NCI-H1105 (cell line): Measurements from ENCODE around the gene OPN3.

Source experiments
- DNase-seq: peaks from one replicate; lab custom pipeline; 2025; lab: John Stamatoyannopoulos, UW

OPN3 gene

DNA sequence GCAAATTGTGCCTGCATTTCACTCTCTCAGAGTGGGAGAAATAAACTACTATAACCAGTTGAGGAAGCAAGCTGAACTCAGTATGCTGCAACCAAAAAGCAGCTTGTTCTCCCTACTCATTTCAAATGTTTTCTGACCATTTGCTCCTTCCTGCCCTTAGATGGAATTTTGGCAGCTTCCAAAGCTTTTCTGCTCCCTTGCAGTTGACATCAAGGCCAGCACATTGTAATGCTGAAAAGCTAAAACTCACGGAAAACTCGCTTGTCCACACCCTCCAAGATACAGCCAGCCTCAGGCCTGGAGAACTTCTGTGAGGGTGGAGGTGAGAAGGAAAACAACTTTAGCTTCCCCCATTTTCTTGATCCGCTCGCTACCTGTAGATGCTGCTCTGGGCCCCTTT, 5.0 kb upstream of the OPN3 start:
- no peak for DNase-seq

DNA sequence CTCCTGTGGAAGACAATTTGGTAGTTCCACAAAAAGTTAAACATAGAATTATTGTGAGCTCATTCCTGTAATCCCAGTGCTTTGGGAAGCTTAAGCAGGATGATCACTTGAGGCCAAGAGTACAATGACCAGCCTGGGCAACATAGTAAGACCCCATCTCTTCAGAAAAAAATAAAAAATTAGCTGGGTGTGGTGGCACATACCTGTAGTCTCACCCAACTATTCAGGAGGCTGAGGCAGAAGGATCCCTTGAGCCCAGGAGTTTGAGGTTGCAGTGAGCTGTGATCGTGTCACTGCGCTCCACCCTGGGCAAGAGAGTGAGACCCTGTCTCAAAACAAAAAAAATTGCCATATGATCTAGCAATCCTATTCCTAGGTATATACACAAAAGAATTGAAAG, 4.1 kb upstream of the OPN3 start:
- no peak for DNase-seq

- no peak for DNase-seq
Observed at GRCh38 chr1:241642593-241642944, 2.4 kb upstream of the OPN3 start.

- DNase-seq, result no peak
Observed at GRCh38 chr1:241641773-241642592, 1.8 kb upstream of the OPN3 start.

GRCh38 chr1:241640867-241641622, 876 bp upstream of the OPN3 start:
- DNase-seq, result no peak

GRCh38 chr1:241639623-241640148, 483 bp downstream of the OPN3 start:
- DNase-seq, result no peak

DNA sequence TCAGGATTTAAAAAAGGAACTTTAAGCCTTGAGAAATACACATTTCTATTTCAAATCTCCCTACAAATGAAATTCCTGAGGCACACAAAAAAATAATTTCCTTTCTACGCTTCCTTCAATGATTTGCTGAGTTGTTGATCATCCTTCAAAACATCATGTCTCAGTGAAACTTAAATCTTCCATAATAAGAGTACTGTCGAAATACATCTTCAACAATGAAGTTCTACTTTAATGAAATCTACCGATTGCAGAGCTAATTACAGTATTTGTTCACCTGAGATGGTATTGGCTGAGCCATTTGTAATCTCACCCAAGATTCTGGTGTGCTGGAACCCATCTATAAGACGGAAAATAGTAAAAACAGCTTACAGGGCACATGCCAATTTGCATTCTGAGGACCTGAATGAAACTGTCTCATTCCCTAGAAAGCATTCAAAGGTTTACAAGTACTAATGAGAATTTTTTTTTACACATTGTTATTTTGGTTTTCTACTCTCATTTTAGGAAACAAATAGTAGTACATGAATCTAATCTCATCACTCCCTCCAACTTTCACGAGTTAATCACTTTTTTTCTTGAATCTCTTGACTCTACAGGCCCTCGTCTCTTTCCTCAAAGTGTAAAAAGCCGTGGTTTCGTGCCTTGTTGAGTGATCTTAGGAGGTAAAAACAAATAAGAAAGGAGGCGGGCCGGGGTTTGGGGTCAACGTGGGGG, 1.1 kb downstream of the OPN3 start:
- DNase-seq, result no peak

- DNase-seq, result no peak
Observed at GRCh38 chr1:241638099-241638682, 2.0 kb downstream of the OPN3 start.

GRCh38 chr1:241637604-241638003, 2.6 kb downstream of the OPN3 start:
- no peak for DNase-seq

GRCh38 chr1:241637046-241637590, 3.1 kb downstream of the OPN3 start:
- DNase-seq, result no peak

- DNase-seq, result no peak
Observed at GRCh38 chr1:241636291-241636690, 3.9 kb downstream of the OPN3 start.

DNA sequence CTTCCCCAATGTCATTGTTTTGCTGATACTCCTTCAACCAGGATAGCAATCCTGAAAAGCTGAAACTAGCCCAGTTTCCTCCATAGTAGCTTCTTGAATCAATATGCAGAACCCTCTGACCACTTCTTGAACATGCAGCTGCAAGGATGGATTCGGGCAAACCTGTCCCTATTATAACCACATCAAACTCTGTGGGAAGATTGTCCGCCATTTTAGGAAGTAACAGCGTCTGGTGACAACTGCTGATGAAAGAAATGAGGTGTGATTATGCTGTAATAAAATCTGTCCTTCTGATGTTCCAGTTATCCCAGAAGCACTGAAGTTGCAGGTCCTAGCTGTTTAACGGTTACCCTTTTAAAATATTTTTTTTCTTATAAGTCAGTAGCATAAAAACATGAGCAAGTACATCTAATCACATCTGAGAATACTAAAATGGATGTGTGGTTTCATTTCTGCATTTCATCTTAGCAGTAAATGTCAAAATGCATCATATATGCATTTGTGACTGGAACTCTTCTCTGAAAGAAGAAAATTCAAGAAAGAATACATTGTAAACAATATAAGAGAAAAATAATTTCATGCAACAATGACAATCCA, 4.5 kb downstream of the OPN3 start:
- no peak for DNase-seq

DNA sequence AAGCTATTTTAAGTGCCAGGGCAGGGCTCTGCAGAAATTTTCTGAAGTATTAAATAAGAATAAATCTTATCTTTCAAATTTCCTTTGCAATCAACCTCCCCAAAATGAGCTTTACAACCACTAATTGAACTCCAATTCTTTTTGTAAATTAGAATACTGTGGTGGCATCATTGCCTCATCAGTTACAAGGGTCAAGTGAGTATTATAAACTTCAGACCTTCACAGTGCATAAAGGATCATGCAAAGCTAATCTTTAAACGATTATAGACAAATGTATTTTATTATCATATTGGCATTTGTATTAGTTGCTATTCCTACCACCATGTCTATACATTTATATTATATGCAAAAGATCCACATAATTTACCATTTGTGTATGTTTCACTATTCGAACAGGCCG, 7.2 kb downstream of the OPN3 start:
- no peak for DNase-seq

DNA sequence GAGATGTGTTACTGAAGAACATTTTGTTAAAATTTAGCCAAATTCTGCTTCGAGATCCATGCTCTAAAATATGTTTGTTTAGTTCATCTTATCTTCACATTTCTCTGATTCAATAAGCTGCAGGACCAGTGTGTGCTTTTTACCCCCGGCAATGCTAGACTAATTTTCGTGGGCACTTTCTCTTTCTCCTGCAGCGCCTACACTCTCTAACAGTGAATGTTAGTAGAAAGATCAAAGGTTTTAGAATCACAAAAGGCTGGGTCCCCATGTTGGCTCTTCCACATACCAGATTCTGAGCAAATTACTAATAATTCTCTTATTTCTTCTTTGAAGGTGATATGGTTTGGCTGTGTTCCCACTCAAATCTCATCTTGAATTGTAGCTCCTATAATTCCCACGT, 8.5 kb downstream of the OPN3 start:
- DNase-seq, result no peak

DNA sequence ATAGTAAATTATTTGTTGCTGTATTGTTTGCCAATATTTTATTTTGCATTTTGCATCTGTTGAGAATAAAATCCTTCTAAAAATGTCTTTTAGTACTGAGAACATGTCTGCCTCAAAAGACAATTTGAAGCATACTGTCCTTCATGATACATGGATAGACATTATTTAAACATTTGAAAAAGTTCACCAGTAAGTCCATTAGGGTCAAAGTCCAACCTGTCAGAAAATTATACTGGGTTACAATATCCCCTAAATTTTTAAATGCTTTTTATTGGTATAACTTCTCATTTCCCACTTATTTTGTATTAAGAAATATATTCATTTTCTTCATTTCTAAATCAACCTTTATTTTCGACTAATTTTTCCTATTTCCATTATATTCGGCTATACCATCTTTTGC, 9.3 kb downstream of the OPN3 start:
- DNase-seq, result no peak

DNA sequence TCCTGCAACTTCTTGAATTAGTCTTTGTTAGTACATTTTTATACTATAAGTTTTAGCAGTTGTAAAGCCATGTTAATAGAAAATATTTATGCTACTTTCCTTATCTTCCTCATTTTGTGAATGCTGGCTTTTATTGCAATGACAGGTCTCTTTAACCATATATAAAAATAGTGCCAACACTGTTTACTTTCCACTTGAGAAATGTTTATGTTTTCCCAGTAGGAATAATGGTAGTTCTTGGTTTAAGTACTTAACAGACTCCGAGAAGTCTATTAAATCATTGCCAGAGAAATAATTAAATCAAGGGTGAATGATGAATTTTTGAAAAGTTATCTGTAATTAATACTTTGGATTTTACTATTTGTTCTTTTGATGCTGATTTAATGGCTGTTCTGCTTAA, 9.7 kb downstream of the OPN3 start:
- DNase-seq, result no peak

DNA sequence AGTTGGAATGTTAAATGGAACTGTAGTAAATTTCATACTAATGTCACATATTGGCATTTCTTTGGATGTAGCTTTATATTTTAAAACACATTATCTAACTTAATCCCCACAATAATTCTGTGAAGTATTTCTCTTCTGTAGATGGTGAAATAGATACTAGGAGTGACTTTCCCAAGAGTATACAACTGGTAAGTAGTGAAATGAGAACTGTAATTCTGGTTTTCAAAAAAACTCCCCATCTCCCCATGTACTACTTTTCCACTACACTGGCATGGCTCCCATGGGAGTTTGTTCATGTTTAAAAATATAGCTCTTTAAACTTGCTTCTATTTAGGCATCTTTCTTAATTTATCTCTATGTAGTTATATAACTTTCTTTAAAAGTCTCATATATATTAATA, 10.2 kb downstream of the OPN3 start:
- DNase-seq, result no peak

DNA sequence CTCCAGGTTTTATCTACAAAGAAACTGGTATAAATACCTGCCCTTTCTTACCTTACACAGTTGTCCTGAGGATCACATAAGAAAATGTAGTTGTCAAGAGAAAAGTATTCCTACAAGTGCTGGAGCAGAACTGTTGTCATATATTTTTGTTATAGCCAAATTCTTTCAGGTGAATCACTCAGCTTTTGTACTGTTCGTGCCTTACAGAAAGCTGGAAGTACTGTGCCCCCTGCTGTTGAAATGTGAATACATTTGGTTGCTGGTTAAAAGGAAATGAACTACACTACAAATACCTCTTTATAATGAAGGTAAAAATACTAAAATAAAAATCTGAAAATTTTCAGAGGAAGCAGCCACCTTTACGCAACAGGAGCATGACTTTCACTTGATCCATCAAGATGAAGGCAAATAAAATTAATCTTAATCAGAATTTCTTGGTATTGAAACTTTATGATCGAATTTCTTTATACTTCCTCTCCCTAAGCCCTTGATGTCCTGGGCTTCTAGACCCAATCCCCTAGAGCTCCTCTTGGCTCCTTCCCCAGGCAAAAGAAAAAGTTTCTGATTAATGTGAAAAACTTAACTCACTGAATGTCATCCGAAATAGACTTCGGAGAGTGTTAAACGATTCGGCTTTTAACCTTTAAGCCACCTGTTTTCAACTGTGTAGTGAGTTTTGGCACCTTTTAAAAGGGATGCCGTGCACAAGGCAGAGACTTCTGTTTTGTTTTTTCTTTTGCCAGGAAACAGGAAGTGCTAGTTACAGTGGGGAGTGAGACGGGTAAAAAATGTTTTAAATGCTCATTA, 12.5 kb downstream of the OPN3 start:
- DNase-seq, result no peak

DNA sequence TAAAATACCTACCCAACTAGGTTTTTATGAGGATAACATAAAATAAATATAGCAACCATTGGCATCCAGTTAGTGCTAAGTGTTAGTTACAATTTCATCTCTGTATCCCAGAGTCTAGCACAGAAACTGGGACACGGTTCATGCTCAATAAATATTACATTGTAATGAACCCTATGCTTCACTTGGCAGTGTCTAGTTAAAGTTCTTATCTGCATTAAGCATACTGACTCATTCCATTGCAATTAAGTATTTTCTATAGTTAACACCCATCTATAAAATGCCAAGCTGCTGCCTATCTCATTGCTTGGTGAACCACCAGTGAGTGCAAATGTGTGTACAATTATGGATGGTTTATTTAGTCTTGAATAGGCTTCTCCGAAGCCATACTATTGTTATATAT, 15.2 kb downstream of the OPN3 start:
- DNase-seq, result no peak

- no peak for DNase-seq
Observed at GRCh38 chr1:241622669-241623068, 17.5 kb downstream of the OPN3 start.

DNA sequence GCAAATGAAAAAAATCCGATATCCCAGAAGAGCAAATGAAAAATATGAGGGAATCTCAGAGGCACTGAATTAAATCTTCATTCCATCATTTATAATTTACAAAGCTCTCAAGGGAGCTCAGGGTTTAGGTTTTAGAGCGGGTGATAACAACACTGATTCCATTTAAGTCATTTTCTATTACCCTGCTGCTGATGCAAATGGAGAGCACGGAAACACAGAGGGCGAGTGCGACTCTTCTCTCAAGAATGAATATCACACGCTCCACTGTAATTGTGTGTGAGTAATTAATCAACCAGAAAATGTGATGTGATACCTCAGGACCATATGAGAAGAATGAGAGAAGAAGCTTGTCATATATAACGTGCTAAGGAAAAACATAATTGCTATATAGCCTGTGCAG, 22.7 kb downstream of the OPN3 start:
- no peak for DNase-seq
